Panc1 (cell line): ENCODE data around the gene FSTL4. TPM values are rescaled to one million over a fixed set of nuclear protein-coding genes. Genes with fewer than 3 reads are reported as not detected.

Source experiments
- ATAC-seq: fragments of 200-7000 bp; cut with Tn5 transposase; 2 replicates; pipeline ENCODE4 v1.9.1; 2020; ENCODE audit warnings: mild to moderate bottlenecking, moderate library complexity
- BruUV-seq: library from RNA; stranded (reverse); fragments of 400-500 nt; replicated peaks from 2 replicates; lab custom pipeline; 2021; lab: Mats Ljungman, UMichigan
- CTCF ChIA-PET: fragments of 300-600 bp; sonication (Branson Sonifier 250); formaldehyde crosslinking; loops from one replicate; lab custom pipeline; 2022; ENCODE audit warnings: antibody characterized with exemption; lab: Charles Lee
- POLR2A ChIA-PET: fragments of 300-600 bp; sonication (Branson Sonifier 250); formaldehyde crosslinking; loops from one replicate; lab custom pipeline; 2022; ENCODE audit warnings: antibody characterized with exemption; lab: Charles Lee
- DNase-seq: peaks from one replicate; pipeline ENCODE4 v3.0.0-alpha.2; 2010; ENCODE audit warnings: low read depth, low spot score
- H3K27ac ChIP-seq: 2 replicates; pipeline ENCODE4 v1.5.1; 2011; ENCODE audit warnings: mild to moderate bottlenecking, low read length, inconsistent platforms
- H3K27me3 ChIP-seq: fragments of 200-500 bp; sonication (Bioruptor generic); 2 replicates; pipeline ENCODE4 v1.6.0; 2014; ENCODE audit warnings: low read length, inconsistent platforms; ENCODE audit not compliant: control insufficient read depth, insufficient read depth
- H3K36me3 ChIP-seq: fragments of 200-500 bp; sonication (Bioruptor generic); 2 replicates; pipeline ENCODE4 v1.5.1; 2014; ENCODE audit warnings: inconsistent platforms, mild to moderate bottlenecking, low read length, moderate library complexity; ENCODE audit not compliant: control insufficient read depth, insufficient read depth
- H3K4me1 ChIP-seq: 2 replicates; pipeline ENCODE4 v1.5.1; 2011; ENCODE audit warnings: inconsistent platforms, mild to moderate bottlenecking, low read length, moderate library complexity; ENCODE audit not compliant: control insufficient read depth, insufficient read depth
- H3K4me3 ChIP-seq, 2 experiments: 2 replicates each; pipeline ENCODE4 v1.5.1; 2011 to 2012; ENCODE audit warnings: low read depth in 2 of 2, low read length in 2 of 2, mild to moderate bottlenecking in 2 of 2, inconsistent platforms in 1 of 2, moderate library complexity in 1 of 2
- H3K9me3 ChIP-seq: fragments of 200-500 bp; sonication (Bioruptor generic); 2 replicates; pipeline ENCODE4 v1.5.1; 2014; ENCODE audit warnings: low read depth, mild to moderate bottlenecking, inconsistent platforms, low read length, moderate library complexity; ENCODE audit not compliant: control insufficient read depth, insufficient read depth
- POLR2AphosphoS5 ChIP-seq: IDR thresholded peaks from 2 replicates; pipeline ENCODE4 v1.6.1; 2012; ENCODE audit warnings: mild to moderate bottlenecking, low read depth, low read length, moderate library complexity
- SIN3A ChIP-seq: IDR thresholded peaks from 2 replicates; pipeline ENCODE4 v1.6.1; 2012; ENCODE audit warnings: low read depth, mild to moderate bottlenecking, low read length, moderate library complexity, borderline replicate concordance; ENCODE audit not compliant: insufficient read depth
- TCF7L2 ChIP-seq: IDR thresholded peaks from 2 replicates; pipeline ENCODE4 v1.6.1; 2011; ENCODE audit warnings: mild to moderate bottlenecking, low read depth, low read length, inconsistent platforms
- in situ Hi-C: cut with HindIII; loops from 2 replicates; pipeline ENCODE4 v1.10.0; 2016; ENCODE audit warnings: low sequenced_read_pairs, low pct_unique_long_range_greater_than_20kb
- intact Hi-C: fragments of 100-400 bp; cut with micrococcal nuclease; formaldehyde crosslinking; loops from one replicate; pipeline ENCODE4 v1.10.0; 2022; ENCODE audit not compliant: unreplicated experiment
- total RNA-seq: library from RNA; stranded (reverse); gene quantifications from one replicate; pipeline ENCODE4 v1.2.1, GENCODE V29; 2021; ENCODE audit not compliant: unreplicated experiment
- TF ChIP-seq, protein P1 (sequence below): fragments of 450-650 bp; IDR thresholded peaks from 2 replicates; pipeline ENCODE4 v1.5.1; 2017; ENCODE audit warnings: mild to moderate bottlenecking
- TF ChIP-seq, protein P2 (sequence below), 2 experiments: IDR thresholded peaks; 2 replicates each; pipeline ENCODE4 v1.6.1; 2011 to 2012; ENCODE audit warnings: low read depth in 2 of 2, control low read depth in 1 of 2, low read length in 1 of 2, mild to moderate bottlenecking in 1 of 2, moderate library complexity in 1 of 2; ENCODE audit not compliant: insufficient read depth in 1 of 2

Gene FSTL4
- total RNA-seq, 1 experiment from 2014 or later: 0.18 TPM

DNA sequence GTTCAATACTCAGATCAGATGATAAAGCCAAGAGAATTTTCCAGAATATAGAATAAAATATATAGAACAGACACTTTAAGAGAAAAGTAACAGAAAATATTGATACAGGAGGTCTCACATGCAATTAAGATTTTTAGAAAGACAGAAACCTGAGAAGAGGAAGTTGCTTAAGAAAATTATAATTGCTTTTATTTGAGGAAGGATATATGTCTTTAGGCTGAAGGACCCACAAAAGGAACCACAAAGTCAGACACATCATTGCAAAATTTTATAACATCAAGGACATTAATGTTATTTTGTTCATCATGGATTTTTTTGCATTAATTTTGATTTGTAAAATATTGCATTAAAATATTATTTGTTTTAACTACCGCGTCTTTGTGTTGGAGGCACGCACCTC lies 141.5 kb downstream of the FSTL4 start:
- in situ Hi-C loops: no loop called here
- H3K4me1 ChIP-seq: no peaks in the 10 kb centered on the region
- no peak for DNase-seq
- H3K9me3 ChIP-seq: no peaks in the 10 kb centered on the region
- CTCF ChIA-PET: no interaction called here
- no peaks in the 10 kb centered on the region for H3K36me3 ChIP-seq
- no peak overlapping the region for H3K27ac ChIP-seq
- H3K27me3 ChIP-seq: peaks cover 4% of the 10 kb centered on the region; the same call in 1 of the 2 replicates
- TF ChIP-seq, protein P1, sequence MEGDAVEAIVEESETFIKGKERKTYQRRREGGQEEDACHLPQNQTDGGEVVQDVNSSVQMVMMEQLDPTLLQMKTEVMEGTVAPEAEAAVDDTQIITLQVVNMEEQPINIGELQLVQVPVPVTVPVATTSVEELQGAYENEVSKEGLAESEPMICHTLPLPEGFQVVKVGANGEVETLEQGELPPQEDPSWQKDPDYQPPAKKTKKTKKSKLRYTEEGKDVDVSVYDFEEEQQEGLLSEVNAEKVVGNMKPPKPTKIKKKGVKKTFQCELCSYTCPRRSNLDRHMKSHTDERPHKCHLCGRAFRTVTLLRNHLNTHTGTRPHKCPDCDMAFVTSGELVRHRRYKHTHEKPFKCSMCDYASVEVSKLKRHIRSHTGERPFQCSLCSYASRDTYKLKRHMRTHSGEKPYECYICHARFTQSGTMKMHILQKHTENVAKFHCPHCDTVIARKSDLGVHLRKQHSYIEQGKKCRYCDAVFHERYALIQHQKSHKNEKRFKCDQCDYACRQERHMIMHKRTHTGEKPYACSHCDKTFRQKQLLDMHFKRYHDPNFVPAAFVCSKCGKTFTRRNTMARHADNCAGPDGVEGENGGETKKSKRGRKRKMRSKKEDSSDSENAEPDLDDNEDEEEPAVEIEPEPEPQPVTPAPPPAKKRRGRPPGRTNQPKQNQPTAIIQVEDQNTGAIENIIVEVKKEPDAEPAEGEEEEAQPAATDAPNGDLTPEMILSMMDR: no peak
- TF ChIP-seq, protein P2, sequence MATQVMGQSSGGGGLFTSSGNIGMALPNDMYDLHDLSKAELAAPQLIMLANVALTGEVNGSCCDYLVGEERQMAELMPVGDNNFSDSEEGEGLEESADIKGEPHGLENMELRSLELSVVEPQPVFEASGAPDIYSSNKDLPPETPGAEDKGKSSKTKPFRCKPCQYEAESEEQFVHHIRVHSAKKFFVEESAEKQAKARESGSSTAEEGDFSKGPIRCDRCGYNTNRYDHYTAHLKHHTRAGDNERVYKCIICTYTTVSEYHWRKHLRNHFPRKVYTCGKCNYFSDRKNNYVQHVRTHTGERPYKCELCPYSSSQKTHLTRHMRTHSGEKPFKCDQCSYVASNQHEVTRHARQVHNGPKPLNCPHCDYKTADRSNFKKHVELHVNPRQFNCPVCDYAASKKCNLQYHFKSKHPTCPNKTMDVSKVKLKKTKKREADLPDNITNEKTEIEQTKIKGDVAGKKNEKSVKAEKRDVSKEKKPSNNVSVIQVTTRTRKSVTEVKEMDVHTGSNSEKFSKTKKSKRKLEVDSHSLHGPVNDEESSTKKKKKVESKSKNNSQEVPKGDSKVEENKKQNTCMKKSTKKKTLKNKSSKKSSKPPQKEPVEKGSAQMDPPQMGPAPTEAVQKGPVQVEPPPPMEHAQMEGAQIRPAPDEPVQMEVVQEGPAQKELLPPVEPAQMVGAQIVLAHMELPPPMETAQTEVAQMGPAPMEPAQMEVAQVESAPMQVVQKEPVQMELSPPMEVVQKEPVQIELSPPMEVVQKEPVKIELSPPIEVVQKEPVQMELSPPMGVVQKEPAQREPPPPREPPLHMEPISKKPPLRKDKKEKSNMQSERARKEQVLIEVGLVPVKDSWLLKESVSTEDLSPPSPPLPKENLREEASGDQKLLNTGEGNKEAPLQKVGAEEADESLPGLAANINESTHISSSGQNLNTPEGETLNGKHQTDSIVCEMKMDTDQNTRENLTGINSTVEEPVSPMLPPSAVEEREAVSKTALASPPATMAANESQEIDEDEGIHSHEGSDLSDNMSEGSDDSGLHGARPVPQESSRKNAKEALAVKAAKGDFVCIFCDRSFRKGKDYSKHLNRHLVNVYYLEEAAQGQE (IDR thresholded peaks at IDR 0.05; ENCODE audit: insufficient read depth in 1 of 2, low read depth in 2 of 2, low read length in 1 of 2): no peak
- TF ChIP-seq SIN3A (no peak), TCF7L2 (no peak), POLR2AphosphoS5 (no peak)
- no peak overlapping the region for H3K4me3 ChIP-seq
- no TSS peak for BruUV-seq
- no peak for ATAC-seq
- POLR2A ChIA-PET: no interaction called here
- intact Hi-C loops: no loop called here

DNA sequence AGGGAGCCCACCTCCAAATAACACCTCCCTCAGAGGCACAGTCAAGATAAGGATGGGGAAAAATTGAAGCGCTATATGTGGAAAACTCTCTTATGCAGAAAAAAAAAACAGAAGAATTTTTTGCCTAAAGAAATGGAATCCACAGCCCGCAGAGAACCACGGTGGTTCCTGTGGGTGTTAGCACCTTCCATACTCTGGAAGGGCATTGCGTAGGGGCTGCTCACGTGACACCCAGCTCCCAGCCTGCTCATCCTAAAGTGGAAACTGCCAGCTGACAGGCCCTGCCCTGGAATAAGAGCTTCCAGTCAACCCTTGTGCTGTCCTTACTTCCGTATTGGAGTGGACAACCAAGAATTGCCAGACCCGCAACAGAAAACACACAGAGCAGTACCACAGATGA lies 142.5 kb downstream of the FSTL4 start:
- CTCF ChIA-PET: no interaction called here
- TF ChIP-seq SIN3A (no peak), TCF7L2 (no peak)
- TF ChIP-seq, protein P1: no peak
- TF ChIP-seq, protein P2 (IDR thresholded peaks at IDR 0.05; ENCODE audit: insufficient read depth in 1 of 2, low read depth in 2 of 2, low read length in 1 of 2): no peak
- no peaks in the 10 kb centered on the region for H3K36me3 ChIP-seq
- ATAC-seq: no peak
- no peak overlapping the region for H3K4me3 ChIP-seq
- peaks cover 4% of the 10 kb centered on the region; the same call in 1 of the 2 replicates for H3K27me3 ChIP-seq
- in situ Hi-C loops (no loop called here), intact Hi-C loops (no loop called here)
- no peak for DNase-seq
- no peaks in the 10 kb centered on the region for H3K9me3 ChIP-seq
- no peaks in the 10 kb centered on the region for H3K4me1 ChIP-seq
- POLR2A ChIA-PET: no interaction called here
- no TSS peak for BruUV-seq
- H3K27ac ChIP-seq: no peak overlapping the region
